GM18868 (cell line): ENCODE measurements around the gene CAPZA1.

ENCODE experiments used
- ATAC-seq: cut with Tn5 transposase; IDR thresholded peaks from one replicate; pipeline ENCODE4 v1.9.1; 2021; ENCODE audit warnings: mild to moderate bottlenecking, moderate library complexity; ENCODE audit not compliant: unreplicated experiment

The CAPZA1 gene

GRCh38 chr1:112713466-112714312, 94.1 kb downstream of the CAPZA1 start:
- ATAC-seq = peak; percentile 32

GRCh38 chr1:112714313-112715263, 95.0 kb downstream of the CAPZA1 start:
- peak; percentile 1 for ATAC-seq

- peak; percentile 64 for ATAC-seq
Measured at GRCh38 chr1:112715264-112716053, 95.8 kb downstream of the CAPZA1 start, which contains the start of gene PPM1J. PPM1J (minus strand) TSS chr1:112715332; CDS start chr1:112715301, 31 bp downstream.

- peak; percentile 35 for ATAC-seq
Measured at GRCh38 chr1:112716133-112716720, 96.6 kb downstream of the CAPZA1 start.

- ATAC-seq = no peak
Measured at GRCh38 chr1:112717263-112717873, 97.7 kb downstream of the CAPZA1 start.

- no peak for ATAC-seq
Measured at GRCh38 chr1:112718691-112719418, 99.2 kb downstream of the CAPZA1 start.

- ATAC-seq = no peak
Measured at GRCh38 chr1:112719706-112720105, 100.1 kb downstream of the CAPZA1 start.

DNA sequence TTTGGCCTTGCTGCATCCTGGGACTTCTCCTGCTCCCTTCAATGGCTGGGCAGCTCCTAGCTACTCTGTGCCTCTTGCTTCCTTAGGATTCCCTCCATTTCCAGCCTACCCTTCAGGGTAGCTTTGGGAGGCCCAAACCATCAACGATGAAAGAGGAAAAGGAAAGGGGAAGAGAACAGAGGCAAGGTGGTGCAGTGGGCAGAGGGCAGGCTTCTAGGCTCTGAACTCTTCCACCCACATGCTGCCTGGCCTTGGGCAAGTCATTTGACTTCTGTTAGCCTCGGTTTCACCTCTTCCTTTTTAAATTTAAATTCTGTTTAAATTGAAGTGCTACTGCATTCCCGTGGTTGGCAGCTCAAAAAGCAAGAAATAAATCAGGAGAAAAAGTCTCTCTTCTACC, 101.2 kb downstream of the CAPZA1 start:
- no peak for ATAC-seq
